K562 (cell line): ENCODE results near the gene SELENOW. TPM values are rescaled to one million over a fixed set of nuclear protein-coding genes. Genes with fewer than 3 reads are reported as not detected.

Experiments used
- BRD4 ChIP-seq: fragments of 200-600 bp; sonication (generic); IDR thresholded peaks from 2 replicates; pipeline ENCODE4 v1.6.1; 2017; ENCODE audit warnings: inconsistent platforms
- CXXC5 ChIP-seq: fragments of 250-450 bp; sonication (Bioruptor Pico); IDR thresholded peaks from 2 replicates; pipeline ENCODE4 v1.8.0; 2022; ENCODE audit warnings: inconsistent platforms, mild to moderate bottlenecking, moderate library complexity
- KAT7 ChIP-seq: sonication (generic); formaldehyde crosslinking; IDR thresholded peaks from 2 replicates; pipeline ENCODE4 v1.8.0; 2022; ENCODE audit warnings: missing genetic modification reagents, mild to moderate bottlenecking, borderline replicate concordance
- MAFK ChIP-seq: IDR thresholded peaks from 2 replicates; pipeline ENCODE4 v1.6.1; 2011; ENCODE audit warnings: low read length, improper control_type of control experiment
- PCBP1 ChIP-seq: fragments of 200-400 bp; formaldehyde crosslinking; IDR thresholded peaks from 2 replicates; pipeline ENCODE4 v1.6.1; 2018; ENCODE audit warnings: mild to moderate bottlenecking, low read depth, low read length; ENCODE audit not compliant: poor library complexity, severe bottlenecking
- POU5F1 ChIP-seq: fragments of 150-350 bp; IDR thresholded peaks from 2 replicates; pipeline ENCODE4 v1.6.1; 2014; ENCODE audit warnings: borderline replicate concordance, low read length, low read depth, mild to moderate bottlenecking; ENCODE audit not compliant: partially characterized antibody
- RBM22 ChIP-seq: fragments of 200-400 bp; formaldehyde crosslinking; IDR thresholded peaks from 2 replicates; pipeline ENCODE4 v1.6.1; 2018; ENCODE audit warnings: low read length, low read depth; ENCODE audit not compliant: poor library complexity, severe bottlenecking
- SMAD4 ChIP-seq: fragments of 250-450 bp; sonication (Bioruptor Pico); conservative IDR thresholded peaks from 2 replicates; pipeline ENCODE4 v1.8.0; 2021; ENCODE audit warnings: inconsistent platforms, mild to moderate bottlenecking, moderate library complexity
- SMARCA4 ChIP-seq: fragments of 450-650 bp; IDR thresholded peaks from 2 replicates; pipeline ENCODE4 v1.6.1; 2016
- TEAD2 ChIP-seq: fragments of 450-650 bp; IDR thresholded peaks from 2 replicates; pipeline ENCODE4 v1.6.1; 2016; ENCODE audit warnings: missing genetic modification characterization, control low read depth, missing compliant biosample characterization
- TEAD4 ChIP-seq, 2 experiments: sonication (generic) in 1 of 2; formaldehyde crosslinking in 1 of 2; IDR thresholded peaks; 2 replicates each; pipeline versions ENCODE4 v1.6.1 to v1.8.0; 2012 to 2022; ENCODE audit warnings: borderline replicate concordance in 1 of 2, inconsistent platforms in 1 of 2, low read length in 1 of 2, mild to moderate bottlenecking in 1 of 2, missing genetic modification reagents in 1 of 2
- ZC3H11A ChIP-seq: IDR thresholded peaks from 2 replicates; pipeline ENCODE4 v1.6.1; 2012; ENCODE audit warnings: low read depth, low read length, improper control_type of control experiment
- ZNF121 ChIP-seq: sonication (generic); formaldehyde crosslinking; conservative IDR thresholded peaks from 2 replicates; pipeline ENCODE4 v1.8.0; 2022; ENCODE audit warnings: missing genetic modification reagents
- ZNF644 ChIP-seq: fragments of 200-800 bp; sonication (Bioruptor generic); IDR thresholded peaks from 2 replicates; pipeline ENCODE4 v1.6.1; 2016; ENCODE audit warnings: low read depth, missing genetic modification characterization, missing compliant biosample characterization
- ZNF668 ChIP-seq: fragments of 250-450 bp; sonication (Bioruptor Pico); IDR thresholded peaks from 2 replicates; pipeline ENCODE4 v1.8.0; 2022; ENCODE audit warnings: mild to moderate bottlenecking, inconsistent platforms
- polyA plus RNA-seq, 8 experiments: library from polyadenylated mRNA; depleted of rRNA in 4 of 8; stranded (reverse) in 5 of 8; unstranded in 3 of 8; fragments of >200 nt; fragmentation: Nextera tagmentation in 2 of 8; fragmentation: Illumina TruSeq in 1 of 8; extraction: Ambion mirVana in 2 of 8; extraction: Trizol in 1 of 8; gene quantifications; 2 replicates each; pipeline versions ENCODE4 v1.2.1 to v1.2.3, GENCODE V29; 2011 to 2014; ENCODE audit warnings: inconsistent platforms in 1 of 8, missing spikeins in 1 of 8
- total RNA-seq, 7 experiments: library from RNA; depleted of rRNA in 6 of 7; stranded (reverse); fragments of >200 nt in 6 of 7; fragmentation: Illumina TruSeq in 2 of 7; extraction: Trizol in 2 of 7; gene quantifications; 2 replicates each; pipeline versions ENCODE4 v1.2.1 to v1.2.3, GENCODE V29; 2011 to 2021; ENCODE audit warnings: low replicate concordance in 1 of 7
- TF ChIP-seq, protein P1 (sequence below): sonication (generic); formaldehyde crosslinking; IDR thresholded peaks from 2 replicates; pipeline ENCODE4 v1.8.0; 2023; ENCODE audit warnings: mild to moderate bottlenecking, missing genetic modification reagents
- TF ChIP-seq, protein P2 (sequence below): sonication (generic); formaldehyde crosslinking; IDR thresholded peaks from 2 replicates; pipeline ENCODE4 v1.8.0; 2022; ENCODE audit warnings: missing genetic modification reagents, mild to moderate bottlenecking, moderate library complexity, borderline replicate concordance

The SELENOW gene
- total and polyA plus RNA-seq, 9 of the 15 experiments (the other 6 are each of a cell fraction or from before 2014, with no cell fraction given) = 91.9 to 279 (median 156) TPM

DNA sequence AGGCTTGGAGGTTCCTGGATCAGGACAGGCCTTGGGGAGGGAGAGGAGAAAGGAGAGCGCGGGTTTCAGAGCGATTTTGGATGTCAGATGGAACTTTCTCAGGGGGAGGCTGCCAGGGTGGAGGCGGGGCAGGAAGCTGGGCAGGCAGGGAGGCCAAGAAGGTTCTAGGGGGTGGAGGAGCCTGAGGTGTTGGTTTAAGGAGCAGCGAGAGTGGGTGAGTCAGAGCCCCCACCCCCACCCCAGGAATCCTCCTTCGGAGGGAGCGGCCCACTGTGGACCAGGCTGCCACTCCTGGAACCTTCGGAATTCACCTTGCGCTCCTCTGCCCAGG lies 49.1 kb upstream of the SELENOW start (continued):
- TF ChIP-seq KAT7 (CRISPR knock-in tag) (no peak; the same call in 1 of the 2 replicates), POU5F1 (no peak), SMAD4 (CRISPR knock-in tag) (no peak), RBM22 (no peak), ZC3H11A (no peak), ZNF668 (CRISPR knock-in tag) (no peak), PCBP1 (no peak), ZNF644 (tag) (no peak), ZNF121 (CRISPR knock-in tag) (no peak), SMARCA4 (no peak), CXXC5 (CRISPR knock-in tag) (no peak), TEAD2 (tag) (peak; percentile 35; the same call in 1 of the 2 replicates), TEAD4 (IDR thresholded peaks at IDR 0.05; ENCODE audit: low read length) (peak; percentile 84), TEAD4 (CRISPR knock-in tag; IDR thresholded peaks at IDR 0.05; ENCODE audit: borderline replicate concordance) (no peak), BRD4 (no peak), MAFK (no peak)
- TF ChIP-seq, protein P1, sequence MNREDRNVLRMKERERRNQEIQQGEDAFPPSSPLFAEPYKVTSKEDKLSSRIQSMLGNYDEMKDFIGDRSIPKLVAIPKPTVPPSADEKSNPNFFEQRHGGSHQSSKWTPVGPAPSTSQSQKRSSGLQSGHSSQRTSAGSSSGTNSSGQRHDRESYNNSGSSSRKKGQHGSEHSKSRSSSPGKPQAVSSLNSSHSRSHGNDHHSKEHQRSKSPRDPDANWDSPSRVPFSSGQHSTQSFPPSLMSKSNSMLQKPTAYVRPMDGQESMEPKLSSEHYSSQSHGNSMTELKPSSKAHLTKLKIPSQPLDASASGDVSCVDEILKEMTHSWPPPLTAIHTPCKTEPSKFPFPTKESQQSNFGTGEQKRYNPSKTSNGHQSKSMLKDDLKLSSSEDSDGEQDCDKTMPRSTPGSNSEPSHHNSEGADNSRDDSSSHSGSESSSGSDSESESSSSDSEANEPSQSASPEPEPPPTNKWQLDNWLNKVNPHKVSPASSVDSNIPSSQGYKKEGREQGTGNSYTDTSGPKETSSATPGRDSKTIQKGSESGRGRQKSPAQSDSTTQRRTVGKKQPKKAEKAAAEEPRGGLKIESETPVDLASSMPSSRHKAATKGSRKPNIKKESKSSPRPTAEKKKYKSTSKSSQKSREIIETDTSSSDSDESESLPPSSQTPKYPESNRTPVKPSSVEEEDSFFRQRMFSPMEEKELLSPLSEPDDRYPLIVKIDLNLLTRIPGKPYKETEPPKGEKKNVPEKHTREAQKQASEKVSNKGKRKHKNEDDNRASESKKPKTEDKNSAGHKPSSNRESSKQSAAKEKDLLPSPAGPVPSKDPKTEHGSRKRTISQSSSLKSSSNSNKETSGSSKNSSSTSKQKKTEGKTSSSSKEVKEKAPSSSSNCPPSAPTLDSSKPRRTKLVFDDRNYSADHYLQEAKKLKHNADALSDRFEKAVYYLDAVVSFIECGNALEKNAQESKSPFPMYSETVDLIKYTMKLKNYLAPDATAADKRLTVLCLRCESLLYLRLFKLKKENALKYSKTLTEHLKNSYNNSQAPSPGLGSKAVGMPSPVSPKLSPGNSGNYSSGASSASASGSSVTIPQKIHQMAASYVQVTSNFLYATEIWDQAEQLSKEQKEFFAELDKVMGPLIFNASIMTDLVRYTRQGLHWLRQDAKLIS (CRISPR knock-in tag) = no peak
- TF ChIP-seq, protein P2, sequence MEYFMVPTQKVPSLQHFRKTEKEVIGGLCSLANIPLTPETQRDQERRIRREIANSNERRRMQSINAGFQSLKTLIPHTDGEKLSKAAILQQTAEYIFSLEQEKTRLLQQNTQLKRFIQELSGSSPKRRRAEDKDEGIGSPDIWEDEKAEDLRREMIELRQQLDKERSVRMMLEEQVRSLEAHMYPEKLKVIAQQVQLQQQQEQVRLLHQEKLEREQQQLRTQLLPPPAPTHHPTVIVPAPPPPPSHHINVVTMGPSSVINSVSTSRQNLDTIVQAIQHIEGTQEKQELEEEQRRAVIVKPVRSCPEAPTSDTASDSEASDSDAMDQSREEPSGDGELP (CRISPR knock-in tag) = no peak
